ENCODE results near the gene SLC26A1.

The SLC26A1 gene, protein sequence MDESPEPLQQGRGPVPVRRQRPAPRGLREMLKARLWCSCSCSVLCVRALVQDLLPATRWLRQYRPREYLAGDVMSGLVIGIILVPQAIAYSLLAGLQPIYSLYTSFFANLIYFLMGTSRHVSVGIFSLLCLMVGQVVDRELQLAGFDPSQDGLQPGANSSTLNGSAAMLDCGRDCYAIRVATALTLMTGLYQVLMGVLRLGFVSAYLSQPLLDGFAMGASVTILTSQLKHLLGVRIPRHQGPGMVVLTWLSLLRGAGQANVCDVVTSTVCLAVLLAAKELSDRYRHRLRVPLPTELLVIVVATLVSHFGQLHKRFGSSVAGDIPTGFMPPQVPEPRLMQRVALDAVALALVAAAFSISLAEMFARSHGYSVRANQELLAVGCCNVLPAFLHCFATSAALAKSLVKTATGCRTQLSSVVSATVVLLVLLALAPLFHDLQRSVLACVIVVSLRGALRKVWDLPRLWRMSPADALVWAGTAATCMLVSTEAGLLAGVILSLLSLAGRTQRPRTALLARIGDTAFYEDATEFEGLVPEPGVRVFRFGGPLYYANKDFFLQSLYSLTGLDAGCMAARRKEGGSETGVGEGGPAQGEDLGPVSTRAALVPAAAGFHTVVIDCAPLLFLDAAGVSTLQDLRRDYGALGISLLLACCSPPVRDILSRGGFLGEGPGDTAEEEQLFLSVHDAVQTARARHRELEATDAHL
- total RNA-seq = 0.61 to 0.96 reads per million in 2 donors

DNA sequence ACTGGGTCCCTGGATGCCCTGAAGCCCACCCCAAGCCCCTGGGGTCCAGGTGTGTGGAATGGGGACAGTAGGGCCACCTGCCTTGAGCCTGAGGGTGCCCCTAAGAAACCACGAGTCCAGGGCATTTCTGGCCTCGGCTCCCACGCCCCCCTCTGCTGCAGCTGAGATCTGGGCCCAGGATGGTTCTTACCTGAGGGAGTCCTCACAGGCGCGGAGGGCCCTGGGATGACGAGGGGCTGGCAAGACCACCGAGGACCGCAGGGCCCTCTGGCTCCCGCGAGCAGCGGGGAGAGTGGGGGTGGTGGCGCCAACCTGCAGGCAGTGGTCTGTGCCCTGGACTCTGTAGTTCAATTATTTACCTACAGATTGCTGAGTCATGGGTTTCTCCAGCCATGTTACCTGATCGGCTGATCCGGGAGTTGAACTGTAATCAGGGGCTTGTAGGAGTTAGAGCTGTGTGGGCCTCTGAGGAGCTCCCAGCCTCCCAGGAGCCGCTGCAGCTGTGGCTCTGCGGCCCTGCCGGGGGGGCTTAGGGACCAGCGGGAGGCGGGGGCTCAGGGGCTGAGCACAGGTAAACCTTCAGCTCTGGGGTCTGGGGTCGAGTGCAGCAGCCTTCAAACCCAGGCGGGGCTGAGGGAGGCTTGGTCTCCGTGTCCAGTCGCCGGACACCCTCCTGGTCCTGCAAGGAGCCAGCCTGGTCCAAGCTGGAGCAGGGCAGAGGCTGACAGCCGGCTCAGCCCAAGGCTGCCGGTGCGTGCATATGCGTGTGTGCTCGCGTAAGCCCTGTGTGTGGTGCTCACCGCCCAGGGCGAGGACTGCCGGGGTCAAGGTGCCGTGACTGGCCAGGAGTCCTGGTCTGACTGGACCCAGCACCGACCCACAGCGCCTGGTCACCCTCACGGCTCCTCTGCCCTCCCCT, at the start of gene SLC26A1:
TSS of gene SLC26A1 (minus strand) at position 294 of the 919 bp plus-strand sequence. CDS start 1,701 bp downstream, outside the sequence.
- DNase-seq = no peak

DNA sequence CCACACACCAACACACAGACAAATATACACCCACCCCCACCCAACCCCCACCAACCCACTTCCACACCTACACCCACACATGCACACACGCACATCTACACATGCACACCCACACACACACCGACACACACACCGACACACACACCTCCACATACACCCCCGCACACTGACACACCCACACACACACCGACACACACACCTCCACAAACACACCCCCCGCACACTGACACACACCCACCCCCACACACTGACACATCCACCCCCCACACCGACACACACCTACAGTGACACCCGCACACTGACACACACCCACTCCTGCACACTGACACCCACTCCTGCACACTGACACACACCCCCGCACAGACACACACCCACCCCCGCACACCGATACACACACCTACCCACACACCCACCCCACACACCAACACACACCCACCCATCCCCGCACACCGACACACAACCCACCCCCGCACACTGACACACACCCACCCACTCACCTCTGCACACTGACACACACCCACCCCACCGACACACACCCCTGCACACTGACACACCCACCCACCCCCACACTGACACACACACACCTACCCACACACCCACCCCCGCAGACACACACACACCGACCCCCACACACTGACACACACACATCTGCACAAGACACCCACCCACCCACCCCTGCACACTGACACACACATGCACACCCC, 49.3 kb upstream of the SLC26A1 start:
- DNase-seq = no peak

DNA sequence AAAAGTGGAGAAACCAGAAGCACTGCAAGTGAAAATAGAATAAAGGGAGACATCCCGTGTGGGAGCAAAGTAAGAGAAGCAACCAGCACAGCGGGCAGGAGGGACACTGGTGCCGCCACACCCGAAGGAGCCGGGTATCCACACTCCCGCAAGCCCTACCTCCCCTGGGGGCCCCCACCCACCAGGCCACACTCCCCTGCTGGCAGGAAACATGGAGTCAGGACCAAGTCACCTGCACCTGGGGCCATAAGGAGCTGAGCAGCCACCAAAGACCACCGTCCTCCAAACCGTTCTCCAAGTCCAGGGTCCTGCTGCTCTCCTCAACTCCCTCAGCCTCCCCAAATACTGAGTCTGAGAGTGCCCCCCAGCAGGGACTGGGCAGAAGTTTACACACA, 48.7 kb upstream of the SLC26A1 start:
- DNase-seq = no peak

DNA sequence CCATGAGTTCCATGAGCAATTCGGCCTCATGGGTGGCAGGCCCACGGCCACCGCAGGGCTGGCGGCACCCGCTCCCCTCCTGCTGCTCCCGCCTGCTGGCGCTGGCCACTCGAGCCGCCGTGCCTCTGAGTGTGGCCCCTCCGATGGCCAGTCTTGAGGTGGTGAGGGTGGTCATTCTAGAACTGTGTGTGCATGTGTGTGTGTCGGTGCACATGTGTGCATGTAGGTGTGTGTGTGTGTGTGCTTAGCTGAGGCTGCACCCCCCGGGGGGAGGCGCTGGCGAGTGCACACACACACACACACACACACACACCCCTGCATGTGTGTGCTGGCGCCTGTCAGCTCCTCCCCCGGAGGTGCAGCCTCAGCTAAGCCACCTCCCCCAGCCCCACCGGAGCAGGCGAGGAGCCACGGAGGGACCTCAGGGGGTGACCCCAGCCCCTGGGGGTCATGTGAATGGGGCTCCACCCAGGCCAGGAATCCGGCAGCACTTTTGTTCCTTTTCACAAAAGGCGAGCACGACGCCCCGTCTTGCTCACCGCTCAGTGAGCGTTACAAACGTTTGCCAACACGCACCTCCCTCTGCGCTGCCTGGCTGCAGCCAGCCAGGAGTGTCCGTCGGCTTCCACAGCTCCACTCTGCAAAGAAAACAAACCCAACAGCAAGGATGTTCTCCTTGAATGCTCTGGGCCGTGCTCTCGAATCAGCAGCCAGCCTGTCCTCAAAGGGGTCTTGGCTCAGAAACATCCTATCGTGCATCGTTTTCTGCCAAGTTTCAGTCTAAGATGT, 48.1 kb upstream of the SLC26A1 start:
- DNase-seq = no peak

DNA sequence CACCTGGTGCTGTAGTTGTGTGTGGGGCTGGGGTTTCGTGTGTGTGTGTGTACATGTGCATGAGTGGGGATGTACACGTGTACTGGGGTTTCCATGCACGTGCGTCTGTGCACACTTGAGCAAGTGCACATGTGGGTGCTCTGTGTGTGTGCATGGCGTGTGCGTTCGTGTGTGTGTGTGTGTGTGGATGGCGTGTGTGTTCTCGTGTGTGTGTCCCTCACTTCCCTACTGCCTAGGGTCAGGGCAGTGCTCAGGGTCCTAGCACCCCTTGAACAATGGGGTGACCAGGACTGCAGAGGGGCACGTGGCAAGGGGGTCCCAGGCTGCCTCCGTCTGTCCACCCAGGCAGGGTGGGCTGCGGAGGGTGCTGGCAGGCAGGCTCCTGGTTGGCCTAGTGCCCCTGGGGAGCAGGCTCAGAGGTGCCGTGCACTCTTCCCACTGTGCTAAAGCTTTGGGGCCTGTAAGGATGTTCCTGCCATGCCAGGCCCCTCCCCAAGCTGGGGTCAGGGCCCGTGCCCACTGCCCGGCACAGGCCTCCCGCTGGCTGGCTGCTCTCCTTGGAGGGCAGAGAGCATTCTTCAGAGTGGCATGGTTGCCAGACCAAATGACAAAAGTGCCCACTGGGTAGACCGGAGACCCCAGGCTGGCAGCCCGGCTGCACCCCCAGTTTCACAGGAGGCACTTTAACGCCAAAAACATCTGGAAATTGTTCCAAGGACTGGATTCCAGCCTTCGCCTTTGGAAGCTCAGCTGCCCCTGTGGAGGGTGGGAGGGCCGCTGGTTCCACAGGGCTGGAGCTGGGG, 47.3 kb upstream of the SLC26A1 start:
- DNase-seq = no peak

DNA sequence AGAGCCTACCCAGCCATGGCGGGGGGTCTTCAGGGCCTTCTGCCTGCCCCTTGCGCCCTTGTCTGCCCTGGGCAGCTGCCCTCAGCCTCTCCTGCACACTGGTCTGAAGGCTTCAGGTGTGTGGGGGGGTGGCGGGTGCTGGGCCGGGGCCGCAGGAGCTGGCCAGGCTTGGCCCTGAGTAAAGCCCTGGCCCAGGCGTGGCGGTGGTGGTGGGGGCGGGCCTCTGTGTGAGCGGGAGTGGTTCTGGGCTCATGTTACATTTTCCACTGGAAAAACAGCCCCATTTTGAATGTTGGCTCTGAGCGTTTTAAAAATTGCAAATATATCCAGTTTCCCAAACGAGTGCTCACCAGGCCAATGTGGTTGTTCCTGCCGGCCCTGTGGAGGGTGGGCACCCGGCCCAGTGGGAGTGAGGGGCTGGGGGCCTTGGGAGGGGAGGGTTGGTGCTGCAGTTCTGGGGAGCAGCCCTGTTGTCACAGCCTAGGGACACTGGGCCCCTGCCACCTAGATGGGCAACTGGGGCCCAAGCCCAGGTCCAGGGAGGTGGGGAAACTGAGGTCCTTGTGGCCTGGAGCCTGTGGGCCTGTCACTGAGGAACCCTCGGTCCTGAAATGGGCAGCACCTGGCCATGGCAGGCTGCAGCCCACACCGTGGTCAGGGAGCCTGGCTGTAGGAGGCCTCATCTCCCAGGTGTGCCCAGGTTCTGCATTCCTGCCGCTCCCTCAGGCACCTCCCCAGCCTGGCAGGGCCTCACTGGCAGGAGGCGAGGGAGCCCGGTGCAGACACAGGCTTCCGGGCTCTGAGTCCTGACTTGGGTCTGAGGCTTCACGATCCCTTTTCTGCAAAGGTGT, 46.5 kb upstream of the SLC26A1 start:
- no peak for DNase-seq

DNA sequence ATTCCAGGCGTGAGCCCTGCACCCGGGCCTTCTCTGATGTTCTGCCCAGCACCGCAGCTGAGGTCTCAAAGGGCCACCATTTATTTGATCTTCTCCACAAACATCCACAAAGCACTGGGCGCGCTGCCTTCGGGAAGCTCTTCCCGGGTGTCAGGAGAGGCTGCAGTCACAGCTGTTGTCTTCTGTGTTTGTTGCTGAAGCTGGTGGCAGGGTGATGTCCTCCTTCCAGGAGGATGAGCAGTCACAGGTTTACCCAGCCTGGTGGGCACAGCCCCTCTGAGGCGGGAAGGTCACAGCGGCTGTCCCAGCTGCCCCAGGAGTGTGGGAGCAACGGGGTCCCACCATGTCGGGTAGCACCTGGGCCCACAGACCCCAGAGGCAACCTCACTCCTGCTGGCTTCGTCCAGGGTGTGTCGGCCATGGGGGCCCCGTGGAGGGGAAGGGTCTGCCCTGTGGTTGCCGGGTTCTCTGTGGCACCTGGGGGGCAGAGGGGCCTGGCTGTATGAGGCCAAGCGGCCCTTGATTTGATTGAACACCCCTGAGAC, 45.8 kb upstream of the SLC26A1 start:
- DNase-seq = no peak

DNA sequence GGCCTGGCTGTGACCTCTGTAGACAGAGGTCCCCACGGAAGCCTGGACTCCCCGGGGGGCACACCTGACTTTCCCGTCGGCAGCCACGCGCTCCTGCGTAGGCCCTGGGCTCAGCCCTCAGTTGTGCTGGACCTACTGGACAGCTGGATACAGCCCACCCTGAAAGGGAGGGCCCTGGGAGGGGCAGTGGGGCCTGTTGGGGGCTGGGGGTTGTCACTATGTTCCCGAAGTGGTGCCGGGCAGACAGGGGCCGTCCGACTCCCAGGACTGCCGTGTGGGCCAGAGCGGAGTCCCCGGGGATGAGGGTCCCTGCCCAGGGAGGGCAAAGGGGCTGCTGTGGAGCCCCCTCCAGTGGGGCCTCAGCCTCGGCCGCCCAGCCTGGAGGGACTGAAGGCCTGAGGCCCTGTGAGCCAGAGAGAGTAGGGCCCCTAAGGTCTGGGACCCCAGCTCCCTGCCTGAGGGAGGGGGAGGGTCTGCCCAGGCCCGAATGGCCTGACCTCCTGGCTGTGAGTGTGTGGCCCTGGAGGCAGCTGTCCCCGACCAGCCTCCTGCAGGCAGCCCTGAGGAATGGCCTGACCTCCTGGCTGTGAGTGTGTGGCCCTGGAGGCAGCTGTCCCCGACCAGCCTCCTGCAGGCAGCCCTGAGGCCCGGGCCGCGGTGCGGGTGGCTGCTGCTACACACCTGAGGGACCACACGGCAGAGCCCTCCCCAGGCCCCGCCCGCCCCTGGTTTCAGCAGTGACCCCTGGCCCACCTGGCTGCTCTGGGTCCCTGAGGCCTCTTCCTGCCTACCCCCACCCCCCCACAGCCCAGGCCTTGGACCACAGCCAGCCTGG, 44.0 kb upstream of the SLC26A1 start:
- no peak for DNase-seq

DNA sequence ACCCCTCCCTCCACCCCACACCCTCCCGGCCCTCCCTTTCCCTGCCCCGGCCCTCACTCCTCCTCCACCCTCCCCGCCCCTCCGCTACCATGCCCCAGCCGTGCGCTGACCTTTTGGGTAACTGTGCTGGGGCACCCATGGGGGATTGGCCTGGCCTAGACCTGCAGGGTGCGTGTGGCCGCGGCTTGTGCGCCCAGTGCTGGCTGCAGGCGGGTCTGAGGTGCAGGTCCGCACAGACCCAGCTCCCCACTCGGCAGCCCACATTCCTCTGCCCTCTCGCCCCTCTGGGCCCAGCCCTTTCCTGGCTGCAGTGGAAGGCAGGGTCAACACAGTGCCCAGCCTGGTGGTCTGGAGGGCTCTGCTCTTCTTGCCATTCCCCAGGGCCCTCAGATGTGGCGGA, 42.9 kb upstream of the SLC26A1 start:
- DNase-seq = no peak

DNA sequence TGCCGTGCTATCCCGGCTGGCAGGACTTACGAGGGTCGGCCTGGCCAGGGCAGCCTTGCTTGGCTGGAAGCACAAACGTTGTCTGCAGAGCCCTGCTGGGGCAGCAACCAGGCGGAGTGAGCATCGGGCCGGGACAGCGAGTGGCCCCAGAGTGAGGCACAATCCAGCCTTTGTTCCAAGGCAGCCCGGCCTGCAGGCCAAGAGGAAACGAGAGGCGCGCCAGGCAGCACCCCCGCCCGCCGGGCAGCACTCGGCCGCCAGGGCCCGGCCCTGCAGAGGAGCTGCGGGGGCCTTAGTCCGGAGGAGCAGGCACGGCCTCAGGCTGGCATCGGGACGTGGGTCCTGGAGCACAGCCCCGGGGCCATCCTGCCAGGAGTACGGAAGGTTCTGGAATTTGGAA, 42.3 kb upstream of the SLC26A1 start:
- DNase-seq = no peak

DNA sequence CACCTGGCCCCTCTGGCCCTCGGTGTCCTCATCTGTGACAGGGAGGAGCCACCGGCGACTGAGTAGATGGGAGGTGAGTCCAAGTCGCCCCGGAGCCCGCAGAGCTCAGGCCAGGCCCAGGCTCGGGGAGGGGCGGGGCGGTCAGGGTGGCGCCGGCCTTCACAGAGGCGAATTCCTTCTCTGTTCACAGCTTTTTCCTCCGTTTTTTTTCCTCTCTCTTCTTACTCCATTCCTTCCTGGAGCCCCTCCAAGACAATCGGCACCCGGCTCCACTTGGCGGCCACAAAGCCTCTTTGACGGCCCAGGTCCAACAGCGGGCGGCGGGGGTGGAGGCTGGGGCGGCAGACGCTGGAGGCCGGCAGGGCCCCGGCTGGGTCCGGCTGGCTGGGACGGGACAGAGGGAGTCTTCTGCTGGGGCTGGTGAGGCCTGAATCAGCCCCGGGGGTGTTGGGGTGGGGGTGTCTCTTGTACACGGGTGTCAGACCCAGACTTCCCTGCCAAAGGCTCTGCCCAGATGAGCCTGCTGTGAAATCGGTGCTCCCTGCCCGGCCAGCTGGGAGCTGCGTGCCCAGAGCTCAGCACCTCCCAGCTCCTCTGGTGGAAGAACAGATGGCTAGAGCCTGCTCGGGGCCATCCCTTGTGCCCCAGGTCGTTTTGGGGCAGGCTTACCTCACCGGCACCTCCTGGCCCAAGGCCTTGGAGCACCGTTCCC, 40.8 kb upstream of the SLC26A1 start:
- no peak for DNase-seq

DNA sequence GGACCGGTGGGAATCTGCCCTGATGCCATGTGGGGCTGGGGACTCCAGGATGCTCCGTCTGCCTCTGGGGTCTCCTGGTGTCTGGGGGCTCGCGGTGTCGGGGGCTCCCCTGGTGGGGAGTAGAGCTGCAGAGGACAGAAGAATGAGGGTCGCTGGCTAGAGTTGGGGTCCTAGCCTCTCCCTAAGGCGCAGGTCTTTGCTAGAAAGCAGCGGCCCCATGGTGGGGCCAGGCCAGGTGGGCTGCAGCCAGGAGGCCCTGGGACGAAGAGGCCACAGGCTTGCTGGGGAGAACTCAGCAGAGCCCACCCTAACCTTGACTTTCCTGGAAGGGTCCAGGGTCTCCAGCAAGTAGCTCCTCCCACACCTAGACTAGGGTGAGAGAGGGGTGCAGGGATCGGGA, 39.7 kb upstream of the SLC26A1 start:
- no peak for DNase-seq

DNA sequence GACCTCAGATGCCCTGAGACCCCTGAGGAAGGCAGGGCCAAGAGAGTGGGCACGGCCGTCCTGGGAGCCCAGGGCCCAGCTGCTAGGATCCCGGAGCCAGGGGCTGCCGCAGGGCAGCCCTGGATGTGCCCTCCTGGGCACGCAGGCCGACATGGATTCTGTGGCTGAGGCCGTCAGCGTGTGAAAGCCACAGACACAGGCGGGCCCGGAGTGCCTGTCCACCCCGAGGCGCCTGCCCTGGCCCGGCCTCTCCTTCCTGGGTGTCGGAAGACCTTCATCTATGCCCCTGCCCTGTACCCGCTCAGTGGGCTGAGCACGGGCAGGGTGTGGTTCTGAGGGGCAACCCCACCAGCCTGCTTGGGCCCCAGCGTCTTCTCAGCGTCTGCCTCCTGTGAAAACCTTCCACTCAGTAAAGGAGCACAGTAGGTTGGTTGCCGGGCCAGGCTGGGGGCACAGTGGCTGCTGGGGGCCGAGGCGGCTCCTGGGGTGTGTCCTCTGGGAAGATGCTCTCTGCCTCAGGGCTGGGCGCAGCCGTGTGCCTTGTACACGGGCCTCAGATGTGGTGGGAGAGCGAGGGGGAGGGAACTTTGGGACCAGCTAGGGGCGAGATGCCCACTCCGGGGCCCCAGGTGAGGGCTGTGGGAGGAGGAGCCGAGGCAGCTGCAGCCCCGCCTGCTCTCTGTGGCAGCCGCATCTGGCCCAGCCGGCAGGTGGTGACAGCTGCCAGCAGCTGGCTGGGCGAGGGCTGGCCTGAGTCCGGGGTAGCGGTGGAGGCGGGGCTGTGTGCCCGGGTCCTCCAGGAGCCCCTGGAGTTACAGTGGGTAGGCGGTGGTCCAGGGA, 39.0 kb upstream of the SLC26A1 start:
- DNase-seq = no peak

DNA sequence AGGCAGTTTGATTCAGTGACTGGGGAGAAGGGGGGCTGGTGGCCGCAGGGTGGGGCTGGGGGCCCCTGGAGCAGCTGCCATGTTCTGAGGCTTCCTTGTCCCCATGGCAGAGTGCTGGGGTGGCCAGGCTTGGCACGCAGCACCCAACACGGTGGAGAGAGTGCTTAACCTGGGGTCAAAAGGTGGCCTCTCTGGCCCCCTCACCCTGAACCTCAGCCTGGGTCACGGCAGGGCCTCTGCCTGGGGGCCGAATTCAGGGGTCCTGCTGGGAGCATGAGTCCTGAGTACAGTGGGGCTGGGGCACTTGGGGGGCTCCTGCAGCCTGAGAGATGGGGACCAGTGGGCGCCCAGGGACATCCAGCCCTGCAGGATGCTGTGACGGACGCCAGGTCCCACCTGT, 38.1 kb upstream of the SLC26A1 start:
- no peak for DNase-seq

DNA sequence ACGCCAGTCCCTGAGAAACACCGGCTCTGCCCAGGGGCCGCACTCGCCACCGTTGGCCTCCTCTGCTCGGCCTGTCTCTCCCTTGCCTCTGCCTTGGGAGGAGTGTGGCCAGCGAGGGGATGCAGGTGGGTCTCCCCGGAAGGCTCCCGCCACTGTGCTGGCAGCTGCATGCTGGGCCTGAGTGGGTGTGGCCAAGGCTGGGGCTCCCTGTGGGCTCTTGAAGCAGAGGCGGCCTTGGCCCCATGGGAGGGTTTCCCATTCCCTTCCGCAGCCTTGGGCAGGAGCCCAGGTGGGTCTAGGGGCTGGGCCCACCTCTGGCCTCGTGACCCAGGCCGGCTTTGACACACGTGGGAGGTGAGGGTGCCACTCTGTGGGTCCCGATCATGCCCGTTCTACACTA, 37.4 kb upstream of the SLC26A1 start:
- no peak for DNase-seq

DNA sequence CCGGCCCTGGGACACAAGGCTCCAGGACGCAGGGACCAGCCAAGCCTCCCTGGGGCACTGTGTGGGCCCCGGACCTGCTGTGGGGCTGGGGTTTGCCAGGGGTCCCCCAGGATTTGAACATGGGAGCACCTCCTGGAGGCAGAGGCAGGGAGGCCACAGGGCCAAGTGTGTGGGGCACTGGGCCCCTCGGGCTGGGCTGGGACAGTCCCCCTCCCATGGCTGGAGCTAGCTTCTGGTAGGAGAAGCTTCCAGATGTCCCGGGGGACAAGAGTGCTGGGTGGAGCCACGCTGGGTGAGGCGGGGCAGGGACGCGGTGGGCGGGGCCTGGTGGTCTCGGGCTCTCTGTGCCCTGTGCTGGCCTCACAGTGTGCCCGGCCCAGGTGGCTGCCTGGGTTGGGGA, 36.8 kb upstream of the SLC26A1 start:
- DNase-seq = no peak

DNA sequence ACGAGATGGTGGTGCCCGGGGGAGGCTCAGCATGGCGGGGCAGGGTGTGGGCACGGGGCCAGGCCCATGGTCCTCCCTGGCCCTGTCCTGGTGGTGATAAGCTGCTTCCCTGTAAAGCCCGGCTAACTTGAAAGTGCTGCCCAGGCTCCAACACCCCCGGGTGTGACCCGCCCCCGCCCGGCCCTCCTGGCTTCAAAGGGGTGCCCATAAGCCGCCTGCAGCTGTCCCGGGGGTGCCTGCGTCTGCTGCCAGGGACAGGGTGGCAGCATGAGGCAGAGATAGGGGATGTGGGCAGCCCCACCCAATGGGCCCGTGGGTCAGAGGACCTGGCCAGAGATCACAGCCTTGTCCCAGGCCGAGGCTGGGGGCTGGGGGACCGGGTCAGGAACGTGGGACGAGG, 36.3 kb upstream of the SLC26A1 start:
- no peak for DNase-seq

Data from activated gamma-delta T cell (primary cell).